HG02623 (cell line): ENCODE data around the gene CD300LB.
"Not testable (repeated sequence)": the region's sequence is repeated elsewhere in the genome, so short reads cannot be mapped to it uniquely, and the experiment has no call there.

Experiments
- ATAC-seq: cut with Tn5 transposase; IDR thresholded peaks from one replicate; pipeline ENCODE4 v1.9.1; 2021; ENCODE audit warnings: moderate library complexity; ENCODE audit not compliant: unreplicated experiment

Gene CD300LB

GRCh38 chr17:74526681-74527080 lies 4.6 kb downstream of the CD300LB start:
- no peak for ATAC-seq

- no peak for ATAC-seq
Measured at GRCh38 chr17:74525781-74526288, 5.4 kb downstream of the CD300LB start.

DNA sequence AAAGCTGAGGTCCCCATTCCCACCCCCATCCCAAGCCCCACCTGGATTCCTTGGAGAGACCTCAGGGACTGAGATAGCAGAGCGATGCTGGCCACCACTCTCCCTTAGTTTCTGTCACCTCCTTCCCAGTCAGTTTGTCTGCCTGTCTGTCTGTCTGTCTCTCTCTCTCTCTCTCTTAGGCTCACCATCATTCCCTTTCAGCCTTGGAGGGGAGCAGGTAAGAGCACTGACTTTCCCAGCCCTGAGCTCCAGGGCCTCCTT lies 5.9 kb downstream of the CD300LB start:
- no peak for ATAC-seq

- ATAC-seq, result no peak
Measured at GRCh38 chr17:74524653-74525464, 6.4 kb downstream of the CD300LB start.

DNA sequence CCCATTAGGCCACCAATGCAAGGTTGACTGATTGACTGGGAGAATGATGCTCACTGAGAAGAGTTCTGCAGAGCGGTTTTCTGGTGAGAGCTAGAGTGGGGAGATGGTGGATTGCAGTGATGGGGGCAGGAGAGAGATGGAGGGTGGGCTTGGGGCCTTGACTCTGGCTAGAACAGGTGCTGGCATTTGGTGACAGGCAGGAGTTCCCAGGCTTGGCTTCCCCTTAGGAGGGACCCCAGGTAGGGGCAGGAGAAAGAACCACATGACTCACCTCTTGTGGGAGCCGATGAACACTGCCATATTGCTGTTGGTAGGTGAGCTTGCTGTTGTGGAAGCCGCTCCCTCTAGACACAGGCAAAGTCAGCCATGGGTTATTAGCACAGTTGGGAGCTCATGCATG lies 8.0 kb downstream of the CD300LB start:
- ATAC-seq, result no peak

DNA sequence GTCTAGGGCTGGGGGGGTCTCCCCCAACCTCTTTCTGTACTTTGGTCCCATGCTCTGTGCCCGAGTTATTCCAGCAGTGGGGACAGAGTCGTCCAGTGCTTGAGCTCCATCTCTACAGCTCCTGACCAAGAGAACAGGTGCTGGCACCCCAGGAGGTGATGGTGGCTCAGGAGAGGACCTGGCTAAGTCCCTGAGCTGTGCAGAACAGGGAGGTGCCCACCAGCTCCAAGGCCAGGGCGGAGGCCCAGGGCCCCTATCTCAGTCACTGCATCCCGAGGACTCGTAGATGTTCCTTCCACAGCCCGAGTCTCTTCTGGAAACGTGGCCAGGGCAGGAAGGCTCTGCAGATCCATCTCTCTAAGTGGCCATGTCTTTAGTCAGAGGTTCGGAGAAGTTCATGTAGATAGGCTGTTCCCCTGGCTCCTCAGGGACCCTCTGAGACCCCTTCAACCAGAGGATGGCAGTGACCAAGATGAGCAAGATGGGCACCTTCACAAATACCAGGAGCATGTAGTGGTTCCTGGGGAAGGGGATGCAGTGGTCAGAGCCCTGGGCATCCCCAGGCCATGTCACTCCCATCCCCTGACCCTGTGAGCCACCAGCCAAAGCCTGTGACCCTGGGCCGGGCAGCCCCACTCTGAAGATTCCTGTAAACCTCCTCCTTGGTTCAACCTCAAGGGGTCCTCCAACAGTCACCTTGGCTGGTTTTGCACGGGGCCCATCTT lies 8.7 kb downstream of the CD300LB start:
- ATAC-seq, result no peak

- ATAC-seq, result no peak
Measured at GRCh38 chr17:74521701-74522201, 9.5 kb downstream of the CD300LB start.

DNA sequence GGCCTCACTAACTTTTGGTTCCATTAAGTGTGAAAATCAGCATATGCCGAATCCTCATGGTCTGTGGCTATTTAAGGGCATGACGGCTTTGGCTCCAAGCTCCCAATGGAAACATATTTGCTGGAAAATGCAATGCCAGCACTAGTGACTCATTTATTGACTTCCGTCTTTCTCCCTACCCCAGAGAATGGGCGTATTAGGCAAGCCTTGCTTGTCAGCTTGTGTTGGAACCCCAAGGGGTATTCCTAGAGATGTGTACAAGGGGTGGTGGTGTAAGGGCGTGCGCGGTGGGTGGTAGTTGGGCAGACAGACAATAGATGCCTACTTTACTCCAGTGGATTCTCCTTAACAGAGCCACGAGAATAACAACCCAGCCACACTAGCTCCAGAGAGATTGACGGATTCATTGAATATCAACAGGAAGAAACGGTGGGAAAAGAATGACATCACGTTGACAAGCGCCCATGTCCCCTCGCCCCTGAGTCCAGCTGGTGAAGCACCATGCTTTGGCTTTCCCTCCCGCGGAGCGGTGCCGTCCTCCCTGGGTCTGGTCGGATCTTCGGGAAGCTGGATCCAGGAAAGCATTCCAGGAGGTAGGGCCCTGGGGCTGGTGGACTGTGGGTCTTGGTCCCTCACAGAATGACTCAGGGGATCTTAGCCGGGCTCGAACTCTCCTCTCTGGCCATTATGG lies 10.3 kb downstream of the CD300LB start:
- ATAC-seq, result no peak

- ATAC-seq, result no peak
Measured at GRCh38 chr17:74520016-74520434, 11.2 kb downstream of the CD300LB start.

- ATAC-seq, result not testable (repeated sequence)
Measured at GRCh38 chr17:74518413-74518981, 12.8 kb downstream of the CD300LB start.

GRCh38 chr17:74516561-74517328 lies 14.5 kb downstream of the CD300LB start:
- no peak for ATAC-seq

DNA sequence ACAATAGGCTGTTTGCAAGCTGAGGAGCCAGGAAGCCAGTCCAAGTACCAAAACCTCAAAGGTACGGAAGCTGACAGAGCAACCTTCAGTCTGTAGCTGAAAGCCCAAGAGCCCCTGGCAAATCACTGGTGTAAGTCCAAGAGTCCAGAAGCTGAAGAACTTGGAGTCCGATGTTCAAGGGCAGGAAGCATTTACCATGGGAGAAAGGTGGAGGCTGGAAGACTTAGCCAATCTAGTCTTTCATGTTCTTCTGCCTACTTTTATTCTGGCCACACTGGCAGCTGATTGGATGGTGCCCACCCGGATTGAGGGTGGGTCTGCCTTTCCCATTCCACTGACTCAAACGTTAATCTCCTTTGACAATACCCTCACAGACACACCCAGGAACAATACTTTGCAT lies 15.3 kb downstream of the CD300LB start:
- no peak for ATAC-seq

- no peak for ATAC-seq
Measured at GRCh38 chr17:74514632-74515334, 16.5 kb downstream of the CD300LB start.

DNA sequence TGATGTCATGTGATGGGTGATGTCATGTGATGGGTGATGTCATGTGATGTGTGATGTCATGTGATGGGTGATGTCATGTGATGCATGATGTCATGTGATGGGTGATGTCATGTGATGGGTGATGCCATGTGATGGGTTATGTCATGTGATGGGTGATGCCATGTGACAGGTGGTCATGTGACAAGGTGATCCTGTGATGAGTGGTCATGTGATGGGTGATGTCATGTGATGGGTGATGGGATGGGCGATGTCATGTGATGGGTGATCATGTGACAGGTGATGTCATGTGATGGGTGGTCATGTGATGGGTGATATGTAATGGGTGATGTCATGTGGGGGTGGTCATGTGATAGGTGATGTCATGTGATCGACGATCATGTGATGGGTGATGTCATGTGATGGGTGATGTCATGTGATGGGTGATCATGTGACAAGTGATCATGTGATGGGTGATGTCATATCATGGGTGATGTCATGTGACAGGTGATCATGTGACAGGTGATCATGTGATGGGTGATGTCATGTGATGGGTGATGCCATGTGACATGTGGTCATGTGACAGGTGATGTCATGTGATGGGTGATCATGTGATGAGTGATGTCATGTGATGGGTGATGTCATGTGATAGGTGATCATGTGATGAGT lies 17.2 kb downstream of the CD300LB start:
- ATAC-seq, result no peak

- no peak for ATAC-seq
Measured at GRCh38 chr17:74512624-74513091, 18.6 kb downstream of the CD300LB start.

- ATAC-seq, result no peak
Measured at GRCh38 chr17:74512036-74512435, 19.2 kb downstream of the CD300LB start.

DNA sequence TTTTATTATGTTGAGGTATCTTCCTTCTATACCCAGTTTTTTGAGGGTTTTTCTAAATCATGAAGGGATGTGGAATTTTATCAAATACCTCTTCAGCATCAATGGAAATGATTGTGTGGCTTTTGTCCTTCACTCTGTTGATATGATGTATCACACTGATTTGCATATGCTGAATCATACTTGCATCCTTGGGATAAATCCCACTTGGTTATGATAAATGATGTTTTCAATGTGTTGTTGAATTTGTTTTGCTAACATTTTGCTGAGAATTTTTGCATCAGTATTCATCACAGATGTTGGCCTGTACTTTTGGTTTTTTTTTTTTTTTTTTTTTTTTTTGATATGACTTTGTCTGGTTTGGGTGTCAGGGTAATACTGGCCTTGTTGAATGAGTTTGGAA lies 23.1 kb downstream of the CD300LB start:
- no peak for ATAC-seq

DNA sequence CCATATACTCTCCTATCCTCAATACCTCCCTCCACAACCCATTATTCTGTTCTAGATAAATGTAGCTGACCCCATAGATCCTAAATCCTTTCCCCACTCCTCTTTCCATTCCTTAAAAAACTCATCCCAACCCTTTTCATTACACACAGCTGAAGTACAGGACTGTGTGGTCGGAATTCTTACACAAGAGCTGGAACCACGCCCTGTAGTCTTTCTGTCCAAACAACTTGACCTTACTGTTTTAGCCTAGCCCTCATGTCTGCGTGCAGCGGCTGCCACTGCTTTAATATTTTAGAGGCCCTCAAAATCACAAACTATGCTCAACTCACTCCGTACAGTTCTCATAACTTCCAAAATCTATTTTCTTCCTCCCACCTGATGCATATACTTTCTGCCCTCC lies 27.3 kb downstream of the CD300LB start:
- not testable (repeated sequence) for ATAC-seq

GRCh38 chr17:74502861-74503260 lies 28.4 kb downstream of the CD300LB start:
- no peak for ATAC-seq
